Liver (tissue), 9 donors: ENCODE measurements around the gene FBP1. TPM values are rescaled to one million over a fixed set of nuclear protein-coding genes. Genes with fewer than 3 reads are reported as not detected.

Source experiments
- DNase-seq: peaks from one replicate; pipeline ENCODE4 v3.0.0-alpha.2; 2017; ENCODE audit warnings: low spot score
- H3K27ac ChIP-seq, 2 donors: one replicate each; pipeline ENCODE4 v1.7.0; 2013; ENCODE audit warnings: inconsistent platforms in 2 of 2, low read length in 2 of 2, control low read depth in 1 of 2, low read depth in 1 of 2, mild to moderate bottlenecking in 1 of 2
- H3K27me3 ChIP-seq, 4 donors: one replicate each; pipeline versions ENCODE4 v1.6.1 to v1.7.0; 2013; ENCODE audit warnings: low read length in 3 of 4, inconsistent platforms in 1 of 4, mild to moderate bottlenecking in 1 of 4, moderate library complexity in 1 of 4; ENCODE audit not compliant: control insufficient read depth in 4 of 4, insufficient read depth in 4 of 4
- H3K36me3 ChIP-seq, 4 donors: one replicate each; pipeline versions ENCODE4 v1.6.1 to v1.7.0; 2013; ENCODE audit warnings: low read length in 3 of 4, mild to moderate bottlenecking in 3 of 4, low read depth in 1 of 4, moderate library complexity in 1 of 4; ENCODE audit not compliant: control insufficient read depth in 4 of 4, insufficient read depth in 3 of 4
- H3K4me1 ChIP-seq, 4 donors: one replicate each; pipeline versions ENCODE4 v1.6.1 to v1.7.0; 2013; ENCODE audit warnings: low read length in 3 of 4, mild to moderate bottlenecking in 3 of 4, moderate library complexity in 1 of 4; ENCODE audit not compliant: control insufficient read depth in 4 of 4, insufficient read depth in 4 of 4
- H3K4me3 ChIP-seq, 3 donors: one replicate each; pipeline versions ENCODE4 v1.6.1 to v1.7.0; 2013; ENCODE audit warnings: low read length in 3 of 3, control low read depth in 1 of 3, low read depth in 1 of 3, mild to moderate bottlenecking in 1 of 3
- H3K9ac ChIP-seq, 2 donors: one replicate each; pipeline ENCODE4 v1.7.0; 2013; ENCODE audit warnings: low read length in 2 of 2, mild to moderate bottlenecking in 2 of 2, moderate library complexity in 2 of 2, control low read depth in 1 of 2, low read depth in 1 of 2
- H3K9me3 ChIP-seq, 4 donors: one replicate each; pipeline versions ENCODE4 v1.6.1 to v1.7.0; 2013; ENCODE audit warnings: low read length in 3 of 4; ENCODE audit not compliant: control insufficient read depth in 4 of 4
- ATF3 ChIP-seq: IDR thresholded peaks from 2 replicates; pipeline ENCODE4 v1.6.1; 2016; ENCODE audit warnings: antibody characterized with exemption
- CTCF ChIP-seq: fragments of 150-350 bp; IDR thresholded peaks from 2 replicates; pipeline ENCODE4 v1.5.1; 2017; ENCODE audit warnings: improper control_type of control experiment, low read depth, low read length; ENCODE audit not compliant: missing input control
- EGR1 ChIP-seq, 2 donors: IDR thresholded peaks; 2 replicates each; pipeline ENCODE4 v1.6.1; 2016 to 2018; ENCODE audit warnings: antibody characterized with exemption in 2 of 2, low read depth in 2 of 2
- FOXA1 ChIP-seq: IDR thresholded peaks from 2 replicates; pipeline ENCODE4 v1.6.1; 2016; ENCODE audit warnings: antibody characterized with exemption
- FOXA2 ChIP-seq: IDR thresholded peaks from 2 replicates; pipeline ENCODE4 v1.6.1; 2016; ENCODE audit warnings: antibody characterized with exemption
- GABPA ChIP-seq, 2 donors: IDR thresholded peaks in 1 of 2; conservative IDR thresholded peaks in 1 of 2; 2 replicates each; pipeline ENCODE4 v1.6.1; 2016; ENCODE audit warnings: antibody characterized with exemption in 2 of 2, mild to moderate bottlenecking in 1 of 2, moderate library complexity in 1 of 2
- HNF4A ChIP-seq, 2 donors: conservative IDR thresholded peaks; 2 replicates each; pipeline ENCODE4 v1.6.1; 2016; ENCODE audit warnings: antibody characterized with exemption in 2 of 2, mild to moderate bottlenecking in 2 of 2
- HNF4G ChIP-seq: IDR thresholded peaks from 2 replicates; pipeline ENCODE4 v1.6.1; 2016; ENCODE audit warnings: antibody characterized with exemption
- JUND ChIP-seq, 2 donors: IDR thresholded peaks; 2 replicates each; pipeline ENCODE4 v1.6.1; 2016; ENCODE audit warnings: antibody characterized with exemption in 2 of 2
- MAX ChIP-seq: IDR thresholded peaks from 2 replicates; pipeline ENCODE4 v1.6.1; 2016; ENCODE audit warnings: antibody characterized with exemption
- NR2F2 ChIP-seq: IDR thresholded peaks from 2 replicates; pipeline ENCODE4 v1.6.1; 2016; ENCODE audit warnings: antibody characterized with exemption
- RAD21 ChIP-seq, 2 donors: IDR thresholded peaks; 2 replicates each; pipeline ENCODE4 v1.6.1; 2016; ENCODE audit warnings: antibody characterized with exemption in 2 of 2, mild to moderate bottlenecking in 2 of 2
- REST ChIP-seq: IDR thresholded peaks from 2 replicates; pipeline ENCODE4 v1.6.1; 2016; ENCODE audit warnings: antibody characterized with exemption, mild to moderate bottlenecking
- RXRA ChIP-seq, 2 donors: IDR thresholded peaks; 2 replicates each; pipeline ENCODE4 v1.6.1; 2017 to 2018; ENCODE audit warnings: antibody characterized with exemption in 2 of 2, mild to moderate bottlenecking in 1 of 2
- SP1 ChIP-seq: IDR thresholded peaks from 2 replicates; pipeline ENCODE4 v1.6.1; 2018; ENCODE audit warnings: antibody characterized with exemption, mild to moderate bottlenecking
- TAF1 ChIP-seq: conservative IDR thresholded peaks from 2 replicates; pipeline ENCODE4 v1.6.1; 2016; ENCODE audit warnings: antibody characterized with exemption, mild to moderate bottlenecking
- YY1 ChIP-seq: IDR thresholded peaks from 2 replicates; pipeline ENCODE4 v1.6.1; 2016; ENCODE audit warnings: antibody characterized with exemption, mild to moderate bottlenecking
- ZBTB33 ChIP-seq: IDR thresholded peaks from 2 replicates; pipeline ENCODE4 v1.6.1; 2016; ENCODE audit warnings: antibody characterized with exemption
- WGBS: extraction: QIAGEN DNeasy Blood & Tissue Kit; methylation state at CpG from one replicate; pipeline ENCODE4 v1.1.7; 2013; 5-methylcytosine and 5-hydroxymethylcytosine counted together
- polyA plus RNA-seq, 2 donors: library from polyadenylated mRNA; stranded (reverse) in 1 of 2; unstranded in 1 of 2; fragments of 200-250 nt in 1 of 2; fragments of >200 nt in 1 of 2; fragmentation: Nextera tagmentation in 1 of 2; extraction: Ambion mirVana in 1 of 2; gene quantifications; one replicate each; pipeline versions ENCODE4 v1.2.1 to v1.2.3, GENCODE V29; 2013 to 2015
- total RNA-seq, 2 donors: library from RNA; depleted of rRNA; stranded (reverse); fragments of >200 nt; gene quantifications; one replicate each; pipeline ENCODE4 v1.2.3, GENCODE V29; 2014
- donor health status: healthy.
- donor health status: healthy.
- donor health status: healthy.
- donor health status: healthy.
- donor health status: healthy.

Gene FBP1
- total and polyA plus RNA-seq, 4 donors = 27.8 to 574 (median 317) TPM

- WGBS = 90% methylated on average over 4 of the region's 4 CpGs
- H3K4me1 ChIP-seq = peaks cover 2 to 14% (median 10%) of the 10 kb centered on the region in 4 donors
- no peak for DNase-seq
- H3K4me3 ChIP-seq = no peak overlapping the region
- H3K27ac ChIP-seq = no peak overlapping the region
- no peak for TF ChIP-seq HNF4G
- TF ChIP-seq FOXA1 = no peak
- no peak for TF ChIP-seq RAD21 (IDR thresholded peaks at IDR 0.05)
- no peak for TF ChIP-seq GABPA (IDR thresholded peaks at IDR 0.05 in 1 of 2, conservative IDR thresholded peaks at IDR 0.05 in 1 of 2)
- no peak for TF ChIP-seq HNF4A (conservative IDR thresholded peaks at IDR 0.05)
- no peak for TF ChIP-seq FOXA2
- TF ChIP-seq RXRA (IDR thresholded peaks at IDR 0.05) = no peak
- no peak for TF ChIP-seq NR2F2
- TF ChIP-seq SP1 = no peak
- no peak for TF ChIP-seq CTCF
- TF ChIP-seq YY1 = no peak
- no peak for TF ChIP-seq ZBTB33
- no peak for TF ChIP-seq TAF1
- TF ChIP-seq JUND (IDR thresholded peaks at IDR 0.05) = no peak
- no peak for TF ChIP-seq MAX
- no peak for TF ChIP-seq EGR1 (IDR thresholded peaks at IDR 0.05; ENCODE audit: low read depth in 2 of 2)
- no peak for TF ChIP-seq REST
- TF ChIP-seq ATF3 = no peak
- peaks cover 0 to 4% (median 3%) of the 10 kb centered on the region in 4 donors for H3K36me3 ChIP-seq
- no peaks in the 10 kb centered on the region for H3K27me3 ChIP-seq
- H3K9me3 ChIP-seq = no peaks in the 10 kb centered on the region
- H3K9ac ChIP-seq = no peak overlapping the region
Observed at GRCh38 chr9:94557376-94557775, 81.9 kb downstream of the FBP1 start.
